ENCODE data around the gene RNPEP.

DNA sequence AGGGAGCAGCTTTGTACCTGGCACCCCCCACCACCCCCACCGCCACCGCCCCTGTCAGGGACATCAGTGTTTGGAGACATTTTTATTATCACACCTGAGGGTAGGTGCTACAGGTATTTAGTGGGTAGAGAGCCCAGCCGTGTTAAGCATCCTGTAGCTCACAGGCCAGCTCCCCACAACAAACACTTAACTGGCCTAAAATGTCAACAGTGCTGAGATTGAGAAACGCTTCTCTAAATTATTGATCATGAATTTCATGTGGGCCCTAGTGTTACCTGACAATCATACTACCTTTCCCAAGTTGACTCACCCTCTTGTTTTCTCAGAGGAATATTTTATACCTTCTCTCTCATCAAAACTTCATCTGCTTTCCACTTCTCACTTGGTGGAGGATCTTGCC lies 49.3 kb downstream of the RNPEP start:
- TF ChIP-seq TCF7L2 (IDR thresholded peaks at IDR 0.05; ENCODE audit: low read depth, low read length) (no peak), CTCF (IDR thresholded peaks at IDR 0.05) (no peak)

All from Panc1 (cell line).